CD4-positive, alpha-beta T cell treated with Interleukin-6 at 100 ng/mL for 8 hours (primary cell): ENCODE results near the gene CNIH3.
"Not testable (repeated sequence)": the region's sequence is repeated elsewhere in the genome, so short reads cannot be mapped to it uniquely, and the experiment has no call there.

Experiments used
- DNase-seq: peaks from one replicate; pipeline ENCODE4 v3.0.0-alpha.2; 2020; ENCODE audit warnings: mixed read lengths, low spot score

Gene CNIH3

DNA sequence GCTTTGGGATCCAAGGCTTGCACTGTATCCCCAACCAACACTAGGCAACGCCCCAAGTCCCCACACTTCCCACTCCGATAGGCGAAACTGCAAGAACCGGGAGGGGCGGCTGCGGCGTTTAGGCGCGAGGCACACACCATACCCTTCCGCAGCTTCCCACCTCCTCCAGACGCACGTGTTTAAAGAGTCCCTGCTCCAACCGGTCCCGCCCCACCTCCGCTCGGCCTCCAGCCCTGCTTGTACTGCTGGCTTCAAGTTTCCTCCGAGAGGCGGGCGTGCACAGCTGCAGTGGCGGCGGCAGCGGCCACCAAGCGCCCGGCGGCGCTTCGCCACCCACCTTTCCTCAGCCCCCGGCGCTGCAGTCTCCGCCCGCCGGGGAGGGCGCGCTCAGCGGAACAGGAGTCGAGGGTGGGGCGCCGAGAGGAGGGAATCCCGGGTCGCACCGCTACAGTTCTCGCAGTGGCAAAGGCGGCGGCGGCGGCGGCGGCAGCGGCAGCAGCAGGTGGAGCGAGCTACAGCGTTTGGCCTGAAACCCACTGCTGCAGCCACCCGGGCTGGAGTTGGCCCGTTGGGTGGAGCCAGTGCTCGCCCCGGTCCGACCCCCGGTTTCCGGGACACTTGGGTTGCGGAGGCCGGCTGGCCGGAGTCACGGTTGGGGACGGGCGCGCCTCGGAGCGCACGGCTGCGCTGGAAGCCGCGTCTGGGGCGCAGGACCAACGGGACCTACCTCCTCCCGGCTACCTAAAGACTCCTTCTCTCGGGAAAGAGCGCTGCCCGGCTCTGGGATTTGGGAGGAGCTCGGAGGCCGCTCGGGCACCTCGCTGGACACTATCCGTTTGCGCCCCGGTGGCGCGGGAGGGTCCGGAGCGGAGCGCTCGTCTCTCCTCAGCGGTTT lies at the start of gene CNIH3:
TSS of gene CNIH3 (plus strand) at position 457 of the 895 bp plus-strand sequence. CDS start 858 bp downstream, outside the sequence.
- DNase-seq, result no peak

DNA sequence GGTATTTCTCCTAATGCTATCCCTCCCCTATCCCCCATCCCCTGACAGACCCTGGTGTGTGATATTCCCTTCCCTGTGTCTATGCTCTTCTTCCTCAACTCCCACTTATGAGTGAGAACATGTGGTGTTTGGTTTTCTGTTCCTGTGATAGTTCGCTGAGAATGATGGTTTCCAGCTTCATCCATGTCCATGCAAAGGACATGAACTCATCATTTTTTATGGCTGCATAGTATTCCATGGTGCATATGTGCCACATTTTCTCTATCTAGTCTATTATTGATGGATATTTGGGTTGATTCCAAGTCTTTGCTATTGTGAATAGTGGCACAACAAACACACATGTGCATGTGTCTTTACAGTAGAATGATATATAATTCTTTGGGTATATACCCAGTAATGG lies 49.6 kb upstream of the CNIH3 start:
- DNase-seq, result not testable (repeated sequence)

DNA sequence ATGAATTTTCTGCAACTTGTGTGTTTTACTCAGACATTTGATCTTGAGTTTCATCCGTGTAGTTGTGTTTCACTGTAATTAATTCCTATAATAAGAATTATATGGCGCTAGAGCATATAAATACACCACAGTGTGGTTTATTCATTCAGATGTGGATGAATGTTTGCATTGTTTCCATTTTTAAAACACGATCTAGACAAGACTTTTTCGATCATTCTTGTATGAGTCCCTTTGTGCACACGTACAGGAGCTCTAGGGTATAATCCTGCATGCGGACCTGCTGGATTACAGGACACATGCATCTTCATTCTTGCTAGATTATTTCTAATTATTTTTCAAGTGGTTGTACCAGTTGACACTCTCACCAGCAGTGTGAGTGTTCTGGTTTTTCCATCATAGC lies 46.8 kb upstream of the CNIH3 start:
- no peak for DNase-seq

DNA sequence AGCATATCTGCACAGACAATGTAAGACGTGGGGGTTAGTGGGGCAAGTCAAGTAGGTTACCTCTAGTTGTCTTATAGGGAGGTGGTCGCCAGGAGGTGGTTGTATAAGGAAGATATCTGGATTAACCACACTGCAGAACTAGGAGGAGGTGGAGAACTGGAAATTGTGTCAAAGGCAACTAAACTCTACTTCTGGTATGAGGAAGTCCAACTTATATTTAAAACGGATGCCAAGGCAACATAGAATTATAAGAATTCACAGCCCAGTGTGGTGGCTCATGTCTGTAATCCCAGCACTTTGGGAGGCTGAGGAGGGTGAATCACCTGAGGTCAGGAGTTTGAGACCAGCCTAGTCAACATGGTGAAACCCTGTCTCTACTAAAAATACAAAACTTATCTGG lies 44.1 kb upstream of the CNIH3 start:
- DNase-seq, result not testable (repeated sequence)

DNA sequence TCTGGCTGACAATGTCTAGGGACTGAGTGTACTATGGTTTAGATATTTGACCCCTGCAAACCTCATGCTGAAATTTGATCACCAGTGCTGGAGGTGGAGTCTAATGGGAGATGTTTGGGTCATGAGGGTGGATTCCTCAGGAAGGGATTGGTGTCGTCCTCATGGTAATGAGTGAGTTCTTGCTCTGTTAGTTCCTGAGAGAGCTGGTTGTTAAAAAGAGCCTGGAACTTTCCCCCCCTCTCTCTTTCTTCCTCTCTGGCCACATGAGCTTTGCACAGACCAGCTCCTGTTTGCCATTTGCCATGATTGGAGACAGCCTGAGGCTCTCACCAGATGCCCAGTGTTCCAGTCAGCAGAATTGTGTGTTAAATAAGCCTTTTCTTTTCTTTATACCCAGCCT lies 36.6 kb upstream of the CNIH3 start:
- no peak for DNase-seq

DNA sequence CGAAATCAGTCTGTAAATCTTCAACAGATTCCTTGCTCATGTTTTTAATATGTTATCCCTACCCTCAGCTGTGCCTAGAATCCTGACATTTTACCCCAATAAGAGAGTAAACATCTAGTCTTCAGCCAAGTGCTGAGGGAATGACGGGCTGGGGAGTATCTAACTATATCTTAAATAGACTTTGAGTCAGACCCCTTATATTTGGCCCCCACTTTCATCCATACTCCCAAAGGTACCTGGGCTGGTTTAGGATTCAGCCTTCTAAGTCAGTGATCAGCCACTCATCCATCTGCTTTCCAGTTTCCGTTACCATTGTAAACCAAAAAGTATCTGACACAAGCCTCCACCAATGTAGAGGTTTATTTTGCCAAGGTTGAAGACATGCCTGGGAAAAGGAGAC lies 36.1 kb upstream of the CNIH3 start:
- DNase-seq, result no peak

DNA sequence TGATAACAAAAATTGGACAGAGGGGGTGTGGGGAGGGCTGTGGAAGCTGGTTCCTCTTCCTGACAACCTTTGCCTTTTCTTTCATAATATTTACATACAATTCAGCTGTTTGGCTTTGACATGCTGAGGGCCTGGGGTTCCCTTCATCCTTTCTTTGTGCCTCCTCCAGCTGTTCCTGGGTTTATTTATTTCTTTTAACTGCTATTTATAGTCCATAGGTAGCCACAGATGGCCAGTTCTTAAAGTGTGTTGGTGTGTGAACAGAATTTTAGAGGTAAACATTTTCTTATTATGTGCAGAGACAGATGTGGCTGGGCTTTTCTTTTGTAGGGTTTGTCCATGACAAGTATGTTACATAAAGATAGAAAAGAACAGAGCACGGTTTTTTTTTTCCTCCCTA lies 34.1 kb upstream of the CNIH3 start:
- DNase-seq, result no peak

DNA sequence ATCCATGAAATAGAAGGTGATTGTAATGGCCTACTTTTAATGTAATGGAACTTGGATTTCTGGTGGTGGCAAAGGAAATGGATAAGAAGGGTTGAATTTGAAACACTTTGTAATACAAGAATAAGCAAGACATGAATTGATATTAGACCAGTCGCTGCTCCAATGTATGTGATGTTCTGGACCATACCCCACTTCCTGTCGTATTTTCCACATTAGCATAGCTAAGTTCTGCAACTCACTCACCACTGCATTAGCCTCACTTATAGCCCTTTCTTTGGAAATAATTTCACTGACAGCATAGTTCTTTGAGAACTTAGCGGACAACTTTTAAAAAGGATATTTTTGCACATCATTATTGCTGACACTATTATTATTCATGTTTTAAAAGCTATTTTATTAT lies 32.3 kb upstream of the CNIH3 start:
- no peak for DNase-seq

DNA sequence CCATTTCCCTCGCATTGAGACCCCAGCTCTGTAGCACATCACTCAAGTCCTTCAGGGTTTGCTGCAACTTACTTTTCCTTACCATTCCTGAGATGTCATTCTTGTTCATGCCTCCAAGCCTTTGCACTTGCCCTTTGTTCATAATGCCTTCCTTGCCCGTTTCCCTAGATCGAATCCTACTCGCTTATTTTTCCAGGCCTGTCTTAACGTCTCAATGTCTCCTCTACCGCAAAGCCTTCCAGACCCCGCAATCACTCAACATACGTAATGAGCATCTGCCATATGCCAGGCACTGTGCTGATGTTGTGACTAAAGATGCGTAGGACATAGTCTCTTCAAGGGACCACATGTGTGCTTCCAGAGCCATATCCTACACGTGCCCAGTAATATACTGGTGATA lies 31.1 kb upstream of the CNIH3 start:
- no peak for DNase-seq

DNA sequence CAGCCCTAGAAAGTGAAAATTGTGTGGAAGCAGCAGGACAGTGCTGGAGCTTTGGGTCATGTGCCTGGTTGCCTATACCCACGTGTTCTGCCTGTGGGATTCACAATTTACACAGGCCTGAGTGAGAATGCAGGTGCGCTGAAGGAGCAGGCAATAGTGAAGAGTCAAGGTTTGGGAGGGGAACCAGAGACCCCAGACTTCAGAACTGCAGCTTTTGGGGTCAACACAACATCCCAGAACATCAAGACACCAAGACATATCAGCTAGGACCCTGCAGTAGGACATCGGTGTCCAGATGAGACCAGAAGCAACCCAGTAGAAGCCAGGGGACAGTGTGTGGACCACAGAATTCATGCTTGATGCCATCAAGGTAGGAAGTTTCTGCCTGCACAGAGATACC lies 29.1 kb upstream of the CNIH3 start:
- DNase-seq, result no peak

DNA sequence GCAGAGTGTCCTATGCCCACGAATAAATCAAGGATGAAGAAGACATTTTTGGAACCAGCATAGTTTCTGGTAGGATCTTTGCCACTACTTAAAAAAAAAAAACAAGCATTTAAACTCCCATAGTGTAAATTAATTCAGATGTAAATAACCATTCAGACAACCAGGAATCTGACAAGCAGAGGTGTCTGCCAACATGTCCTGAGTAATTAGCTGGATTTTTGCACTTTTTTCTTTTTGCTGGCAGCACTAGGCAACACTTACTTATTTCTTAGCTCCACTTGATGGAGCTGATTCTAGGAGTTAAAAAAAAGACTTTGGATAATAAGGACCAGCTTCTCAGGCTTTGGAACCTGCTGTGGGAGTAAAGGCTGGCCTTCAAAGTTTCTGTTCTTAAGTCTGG lies 27.6 kb upstream of the CNIH3 start:
- no peak for DNase-seq

DNA sequence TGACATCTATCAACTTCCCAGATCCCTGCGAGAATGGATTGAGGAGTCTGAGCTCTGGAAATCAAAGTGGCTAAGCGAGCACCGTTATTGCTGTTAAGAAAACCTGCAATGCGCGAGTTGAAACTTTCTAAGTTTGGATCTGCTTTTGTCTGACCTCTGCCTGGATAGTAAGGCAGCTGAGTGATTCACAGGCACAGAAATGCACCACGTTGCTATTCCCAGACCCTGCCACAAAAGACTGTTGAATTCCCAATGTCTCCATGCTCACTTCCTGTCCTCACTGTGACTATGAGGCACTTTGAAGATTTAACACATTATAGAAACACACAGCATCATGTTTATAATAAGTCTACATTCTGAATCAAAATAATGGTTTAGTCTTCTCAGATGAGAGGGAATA lies 27.1 kb upstream of the CNIH3 start:
- no peak for DNase-seq

DNA sequence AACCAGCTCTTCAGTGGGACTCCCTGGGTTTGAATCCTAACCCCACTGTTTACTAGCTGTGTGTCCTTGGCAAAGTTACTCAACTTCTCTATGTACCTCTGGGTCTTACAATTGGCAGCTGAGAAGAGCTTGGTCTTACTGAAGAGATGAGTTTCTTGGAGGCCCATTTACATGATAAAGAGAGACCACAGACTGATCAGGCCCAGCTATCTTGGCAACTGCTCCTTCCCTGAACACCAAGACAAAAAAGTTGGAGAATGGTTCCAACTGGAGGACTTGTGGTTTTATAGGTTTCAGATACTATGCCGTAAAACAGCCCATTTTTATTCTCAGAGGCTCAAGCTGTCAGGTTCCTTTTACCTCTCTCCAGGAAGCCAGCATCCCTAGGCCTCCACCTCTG lies 24.8 kb upstream of the CNIH3 start:
- DNase-seq, result no peak

DNA sequence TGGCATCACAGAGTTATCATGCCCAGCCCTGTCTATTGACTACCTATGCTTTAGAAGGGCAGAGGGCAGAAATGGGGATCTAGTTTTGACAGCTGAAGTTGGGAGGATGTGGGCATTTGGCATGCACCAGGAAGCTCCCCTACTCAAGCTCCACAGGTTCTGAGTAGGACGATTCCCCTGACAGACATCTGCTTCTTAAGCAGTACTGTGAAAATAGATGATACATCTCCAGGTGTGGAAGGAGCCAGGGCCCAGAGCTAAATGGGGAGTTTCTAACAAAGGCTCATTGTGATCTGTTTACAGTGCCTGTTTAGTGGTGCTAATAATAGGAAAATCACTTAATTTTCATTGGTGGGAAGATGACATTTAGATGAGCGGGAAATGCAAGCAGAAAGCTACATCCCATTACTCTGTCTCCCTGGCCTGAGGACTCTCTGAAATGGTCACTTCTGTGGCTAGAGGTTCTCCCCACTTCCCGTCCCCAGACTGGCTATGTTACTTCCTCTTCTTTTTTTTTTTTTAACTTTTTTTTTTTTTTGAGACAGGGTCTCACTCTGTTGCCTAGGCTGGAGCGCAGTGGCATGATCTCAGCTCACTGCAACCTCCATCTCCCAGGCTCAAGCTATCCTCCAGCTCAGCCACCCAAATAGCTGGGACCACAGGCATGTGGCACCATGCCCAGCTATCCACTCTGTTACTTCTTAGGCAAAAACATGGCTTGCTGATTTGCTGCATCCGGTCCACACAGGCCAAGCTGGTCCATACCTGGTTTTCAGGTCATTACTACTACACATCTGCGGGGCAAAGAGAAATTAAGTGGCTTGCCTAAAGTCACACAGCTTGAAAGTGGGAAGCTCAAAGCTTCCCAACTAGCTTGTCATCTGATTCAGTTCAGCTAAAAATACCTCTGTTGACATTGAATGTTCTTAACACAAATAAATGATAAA lies 23.2 kb upstream of the CNIH3 start:
- DNase-seq, result no peak

DNA sequence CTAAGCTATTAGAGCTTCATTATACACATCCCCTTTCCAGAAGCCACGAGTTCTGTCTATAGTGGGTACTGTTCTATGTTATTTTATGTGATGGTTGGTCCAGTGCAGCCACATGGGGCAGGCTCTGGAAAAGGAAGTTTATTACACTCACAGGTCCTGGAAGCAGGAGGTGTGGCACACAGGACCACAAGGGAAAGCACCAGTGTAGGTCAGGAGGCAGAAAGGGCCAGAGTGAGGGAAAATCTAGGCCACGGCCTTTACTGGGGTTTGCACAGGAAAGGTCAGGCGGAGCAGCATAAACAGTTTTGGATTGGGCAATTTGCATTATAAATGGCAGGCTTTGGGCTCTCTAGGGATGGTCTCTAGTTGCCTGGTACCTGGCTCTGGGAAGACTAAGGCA lies 21.8 kb upstream of the CNIH3 start:
- DNase-seq, result no peak

DNA sequence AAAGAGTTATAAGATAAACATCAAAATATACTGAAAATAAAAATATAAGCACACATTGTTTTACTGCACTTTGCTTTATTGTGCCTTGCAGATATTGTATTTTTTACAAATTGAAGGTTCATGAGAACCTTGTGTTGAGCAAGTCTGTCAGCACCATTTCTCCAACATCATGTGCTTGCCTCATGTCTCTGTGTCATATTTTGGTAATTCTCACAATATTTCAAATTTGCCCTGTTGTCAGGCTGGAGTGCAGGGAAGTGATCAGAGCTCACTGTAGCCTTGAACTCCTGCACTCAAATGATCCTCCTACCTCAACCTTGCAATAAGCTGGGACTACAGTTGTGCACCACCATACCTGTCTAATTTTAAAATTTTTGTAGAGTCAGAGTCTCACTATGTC lies 21.3 kb upstream of the CNIH3 start:
- no peak for DNase-seq

DNA sequence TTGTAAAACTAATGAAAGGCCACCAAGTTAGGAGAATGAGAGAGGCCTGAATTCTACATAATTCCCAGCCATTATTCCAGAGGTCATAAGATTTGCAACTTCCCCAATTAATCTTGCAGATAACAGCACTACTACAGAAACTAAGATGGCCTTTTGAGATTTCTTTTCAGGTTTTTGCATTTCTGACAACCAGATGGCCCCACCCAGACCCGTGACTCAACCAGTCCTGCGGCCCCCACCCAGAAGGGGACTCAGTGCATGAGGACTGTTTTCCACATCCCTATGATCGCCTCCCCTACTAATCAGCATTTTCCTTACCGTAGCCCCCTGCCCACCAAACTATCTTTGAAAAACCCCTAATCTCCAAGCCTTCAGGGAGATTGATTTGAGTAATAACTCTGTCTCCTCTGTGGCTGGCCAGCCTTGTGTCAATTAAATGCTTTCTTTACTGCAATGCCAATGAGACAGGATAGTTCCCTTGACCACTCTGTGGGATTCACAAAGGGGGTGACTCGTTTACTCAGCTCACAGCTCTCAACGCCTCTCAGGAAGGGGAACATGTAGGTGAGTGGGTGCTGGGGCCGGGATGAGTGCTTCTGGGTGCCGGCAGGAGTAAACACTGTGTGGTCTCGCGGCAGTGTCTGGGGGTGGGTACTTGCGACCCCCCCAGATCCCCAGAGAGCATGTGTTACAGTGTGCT lies 10.5 kb upstream of the CNIH3 start:
- no peak for DNase-seq

DNA sequence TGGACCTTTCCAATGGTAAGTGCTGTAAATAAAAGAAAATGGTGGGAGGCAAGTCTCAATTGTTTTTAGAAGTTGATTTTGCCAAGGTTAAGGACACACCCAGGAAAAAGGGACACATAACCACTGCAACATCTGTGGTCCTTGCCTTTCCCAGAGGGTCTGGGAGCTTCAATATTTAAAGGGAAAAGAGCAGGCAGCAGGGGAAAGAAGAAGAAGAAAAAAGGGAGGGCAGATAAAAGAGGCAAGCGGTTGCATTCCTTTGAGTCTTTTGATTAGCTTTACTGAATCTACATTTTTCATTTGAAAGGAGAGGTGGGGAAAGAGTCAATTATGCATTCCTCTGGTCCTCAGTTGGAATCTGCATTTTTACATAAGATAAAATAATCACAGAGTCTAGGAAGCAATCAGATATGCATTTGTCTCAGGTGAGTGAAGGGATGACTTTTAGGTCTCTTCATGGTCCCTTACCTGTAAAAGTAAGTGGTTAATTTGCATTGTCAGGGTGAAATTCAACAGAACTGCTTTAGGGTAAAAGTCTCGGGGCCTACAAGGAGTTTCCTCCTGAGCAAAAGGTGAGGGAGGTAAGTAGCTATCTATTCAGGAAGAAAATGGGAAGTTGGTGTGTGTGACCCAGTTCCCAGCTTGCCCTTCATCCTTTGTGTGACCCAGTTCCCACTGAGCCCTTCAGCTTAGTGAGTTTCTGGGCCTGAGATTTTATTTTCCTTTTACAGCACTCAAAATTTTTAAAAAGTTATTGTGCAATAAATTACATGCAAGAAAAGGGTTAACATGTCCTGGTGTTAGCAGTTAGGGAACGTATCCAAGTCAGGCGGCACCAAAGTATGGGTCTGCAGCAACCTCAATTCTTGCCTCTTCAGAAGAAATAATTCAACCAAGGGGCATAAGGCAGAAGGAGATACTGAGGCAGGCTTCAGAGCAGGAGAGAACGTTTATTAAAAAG lies 8.6 kb upstream of the CNIH3 start:
- DNase-seq, result no peak

DNA sequence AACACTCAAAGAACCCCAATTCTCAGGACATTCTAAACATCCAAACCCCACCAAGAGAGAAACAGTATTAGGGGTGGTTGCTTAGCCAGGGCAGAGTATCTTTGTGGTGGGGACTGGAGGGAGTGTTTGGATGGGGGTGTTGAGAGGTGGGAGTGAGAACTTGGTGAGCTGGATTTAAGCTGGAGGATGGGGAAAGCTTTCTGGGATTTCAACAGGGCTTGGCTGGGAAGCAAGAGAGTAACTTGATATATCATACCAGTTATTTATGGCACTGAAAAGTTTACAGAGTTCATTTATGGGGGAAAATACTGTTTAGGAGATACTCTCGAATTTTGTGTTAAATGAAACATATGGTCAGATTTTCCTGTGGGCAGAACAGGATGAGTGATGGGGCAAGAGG lies 6.8 kb upstream of the CNIH3 start:
- no peak for DNase-seq

DNA sequence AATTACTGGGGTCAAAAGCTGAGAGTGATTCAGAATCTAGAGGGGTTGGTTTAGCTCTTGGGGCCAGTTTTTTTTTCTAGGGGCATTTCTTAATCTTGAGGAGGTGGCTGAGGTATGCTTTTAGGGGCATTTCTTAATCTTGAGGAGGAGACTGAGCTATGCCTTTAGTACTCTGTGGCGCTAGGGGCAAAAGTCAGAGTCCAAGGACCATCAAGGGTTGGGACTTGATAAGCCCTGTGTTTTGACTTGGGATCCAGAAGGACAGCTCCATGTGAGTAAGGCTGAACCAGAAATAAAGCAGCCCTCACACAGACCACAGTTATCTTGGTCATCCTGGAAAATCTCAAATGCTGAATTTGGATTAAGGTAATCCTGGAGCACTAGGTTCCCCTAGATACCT lies 3.9 kb upstream of the CNIH3 start:
- no peak for DNase-seq

DNA sequence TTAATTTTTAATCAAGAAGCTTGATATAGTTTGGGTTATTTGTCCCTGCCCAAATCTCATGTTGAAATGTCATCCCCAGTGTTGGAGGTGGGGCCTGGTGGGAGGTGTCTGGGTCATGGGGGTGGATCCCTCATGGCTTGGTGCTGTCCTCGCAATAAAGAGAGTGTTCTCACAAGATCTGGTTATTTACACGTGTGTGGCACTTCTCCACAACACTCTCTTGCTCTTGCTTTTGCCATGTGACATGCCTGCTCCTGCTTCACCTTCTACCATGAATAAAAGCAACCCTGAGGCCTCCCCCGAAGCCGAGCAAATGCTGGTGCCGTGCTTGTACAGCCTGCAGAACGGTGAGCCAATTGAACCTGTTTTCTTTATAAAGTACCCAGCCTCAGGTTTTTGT lies 2.6 kb upstream of the CNIH3 start:
- DNase-seq, result no peak
